NCI-H2029 treated with DMSO at 0.1 percent for 48 hours (cell line): Measurements from ENCODE around the gene APIP.
A peak's percentile ranks its signal among the peaks of the same experiment; 100 is the strongest.

Experiments used
- DNase-seq: peaks from one replicate; lab custom pipeline; 2025; lab: John Stamatoyannopoulos, UW

The APIP gene, protein sequence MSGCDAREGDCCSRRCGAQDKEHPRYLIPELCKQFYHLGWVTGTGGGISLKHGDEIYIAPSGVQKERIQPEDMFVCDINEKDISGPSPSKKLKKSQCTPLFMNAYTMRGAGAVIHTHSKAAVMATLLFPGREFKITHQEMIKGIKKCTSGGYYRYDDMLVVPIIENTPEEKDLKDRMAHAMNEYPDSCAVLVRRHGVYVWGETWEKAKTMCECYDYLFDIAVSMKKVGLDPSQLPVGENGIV

DNA sequence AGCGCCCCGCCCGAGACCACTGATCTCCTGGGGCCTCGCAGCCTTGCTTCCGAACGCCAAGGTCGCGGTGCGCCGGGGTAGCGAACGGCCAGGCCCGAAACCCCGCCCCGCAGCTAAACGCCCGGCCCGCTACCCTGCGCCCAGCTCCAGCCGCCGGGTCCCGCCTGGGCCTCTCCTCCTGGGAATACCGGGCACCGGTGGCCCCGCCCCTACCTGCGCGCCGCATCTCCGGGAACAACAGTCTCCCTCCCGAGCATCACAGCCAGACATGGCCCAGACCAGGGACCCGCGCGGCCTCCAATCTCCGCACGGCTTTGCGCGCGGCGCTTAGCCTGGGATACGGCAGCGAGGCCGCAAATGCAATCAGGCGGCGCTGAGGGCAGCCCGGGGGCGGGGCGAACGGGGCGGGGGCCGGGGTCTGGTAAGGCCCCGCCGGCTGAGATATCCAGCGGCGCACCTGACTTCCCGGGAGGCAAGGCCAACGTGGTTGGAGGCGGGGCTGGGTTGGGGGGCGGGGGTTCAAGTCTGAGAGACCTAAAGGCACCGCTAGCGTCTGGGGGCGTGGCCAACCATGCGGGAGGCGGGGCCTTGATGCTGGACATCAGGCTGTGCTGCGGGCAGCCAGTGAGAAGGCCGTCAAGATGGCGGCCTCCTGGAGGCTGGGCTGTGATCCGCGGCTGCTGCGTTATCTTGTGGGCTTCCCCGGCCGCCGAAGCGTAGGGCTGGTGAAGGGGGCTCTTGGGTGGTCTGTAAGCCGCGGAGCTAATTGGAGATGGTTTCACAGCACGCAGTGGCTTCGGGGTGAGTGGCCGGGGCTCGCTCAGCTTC lies at the start of gene APIP, which contains the start of gene PDHX:
TSS of gene APIP (minus strand) at position 365 of the 828 bp plus-strand sequence. CDS start at position 270, 95 bp downstream.
TSS of gene PDHX (plus strand) at position 604 of the 828 bp plus-strand sequence. CDS start at position 642, 38 bp downstream.
- DNase-seq, result peak; percentile 71

GRCh38 chr11:34964610-34965331 lies 48.6 kb upstream of the APIP start:
- DNase-seq, result no peak

DNA sequence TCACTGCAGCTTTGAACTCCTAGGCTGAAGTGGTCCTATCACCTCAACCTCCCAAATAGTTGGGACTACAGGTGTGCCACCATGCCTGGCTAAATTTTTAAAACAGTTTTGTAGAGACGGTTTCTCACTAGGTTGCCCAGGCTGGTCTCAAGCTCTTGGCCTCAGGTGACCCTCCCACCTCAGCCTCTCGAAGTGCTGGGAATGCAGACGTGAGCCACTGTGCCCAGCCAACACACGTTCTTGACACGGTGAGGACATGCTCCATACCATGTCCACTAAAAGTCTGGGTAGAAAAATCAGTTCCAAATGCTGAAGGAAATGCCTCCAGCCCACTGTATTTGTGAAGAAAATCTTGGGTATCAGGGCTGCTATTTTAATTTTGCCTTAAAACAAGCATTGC lies 47.2 kb upstream of the APIP start:
- no peak for DNase-seq

GRCh38 chr11:34962034-34962433 lies 45.9 kb upstream of the APIP start:
- no peak for DNase-seq

DNA sequence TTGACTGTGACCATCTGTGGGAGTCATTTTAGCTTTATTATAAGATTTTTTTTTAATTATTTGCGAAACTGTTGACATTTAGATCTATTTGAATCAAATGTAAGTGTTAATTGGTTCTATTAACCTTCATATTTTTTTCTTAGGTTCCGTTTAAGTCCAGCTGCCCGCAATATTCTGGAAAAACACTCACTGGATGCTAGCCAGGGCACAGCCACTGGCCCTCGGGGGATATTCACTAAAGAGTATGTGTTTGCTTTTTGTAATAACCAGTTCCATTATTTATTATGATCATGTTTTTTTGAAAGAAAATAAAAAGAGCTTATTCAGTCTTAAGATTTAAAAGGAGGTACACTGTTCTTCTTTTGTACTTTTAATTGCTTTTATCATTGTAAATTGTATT lies 44.1 kb upstream of the APIP start:
- no peak for DNase-seq

DNA sequence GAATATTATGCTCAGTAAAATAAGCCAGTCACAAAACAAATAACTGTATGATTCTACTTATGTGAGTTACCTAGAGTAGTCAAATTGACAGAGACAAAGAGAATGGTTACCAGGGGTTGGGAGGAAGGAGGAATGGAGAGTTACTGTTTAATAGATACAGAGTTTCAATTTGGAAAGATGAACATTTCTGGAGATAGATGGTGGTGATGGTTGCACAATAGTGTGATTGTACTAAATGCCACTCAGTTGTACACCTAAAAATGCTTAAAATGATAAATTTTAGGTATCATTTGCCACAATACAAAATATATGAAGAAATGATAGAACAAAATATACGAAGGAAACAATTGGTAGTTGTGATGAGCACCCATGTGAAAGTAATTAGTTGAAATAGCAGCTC lies 43.6 kb upstream of the APIP start:
- no peak for DNase-seq

DNA sequence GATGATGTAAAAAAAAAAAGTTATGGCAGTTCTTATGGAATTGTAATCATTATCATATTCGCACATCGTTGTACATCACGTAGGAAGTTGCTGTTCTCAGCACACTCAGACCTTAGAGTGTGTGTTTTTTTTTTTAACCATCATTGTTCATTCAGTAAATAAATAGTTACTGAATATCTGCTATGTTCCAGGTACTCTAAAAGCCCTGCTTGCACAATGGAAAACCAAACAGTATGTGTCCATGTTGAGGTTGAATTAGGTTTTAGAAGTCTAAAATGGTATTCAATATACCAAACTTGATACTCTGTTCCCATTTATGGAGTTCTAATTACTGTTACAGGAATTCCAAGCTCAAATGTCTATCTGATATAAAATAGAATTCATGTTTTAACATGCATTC lies 41.4 kb upstream of the APIP start:
- no peak for DNase-seq

DNA sequence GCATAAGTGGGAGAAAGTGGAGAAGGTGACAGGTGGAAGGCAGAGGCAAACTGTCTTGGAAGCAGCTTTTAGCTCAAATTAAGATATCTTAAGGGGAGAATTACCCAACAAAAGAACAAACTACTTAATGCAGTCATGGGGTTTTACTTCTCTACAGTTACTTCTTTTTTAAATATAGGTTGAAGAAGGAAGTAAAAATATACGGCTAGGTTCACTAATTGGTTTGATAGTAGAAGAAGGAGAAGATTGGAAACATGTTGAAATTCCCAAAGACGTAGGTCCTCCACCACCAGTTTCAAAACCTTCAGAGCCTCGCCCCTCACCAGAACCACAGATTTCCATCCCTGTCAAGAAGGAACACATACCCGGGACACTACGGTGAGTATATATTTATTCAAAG lies 41.0 kb upstream of the APIP start:
- DNase-seq, result no peak

- no peak for DNase-seq
These were observed 37.8 kb upstream of the APIP start for GRCh38 chr11:34953955-34954354.

DNA sequence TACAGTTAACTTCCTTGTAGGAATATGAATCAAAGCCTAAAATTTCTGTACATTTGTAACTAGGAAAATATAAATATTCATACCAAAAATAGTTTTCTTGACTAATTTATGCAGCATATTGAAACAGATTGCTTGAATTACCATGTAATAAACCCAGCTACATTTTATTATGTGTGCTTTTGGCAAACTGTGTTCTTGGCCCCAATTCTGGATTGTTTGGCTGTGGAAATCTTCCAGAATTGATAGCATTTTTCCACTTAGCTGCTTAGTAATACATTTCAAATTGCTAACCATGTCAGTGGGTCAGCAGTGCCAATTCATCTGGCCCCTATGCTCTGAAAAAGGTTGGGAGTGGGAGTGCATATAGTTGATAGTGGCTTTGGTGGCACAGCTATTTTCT lies 32.5 kb upstream of the APIP start:
- no peak for DNase-seq

DNA sequence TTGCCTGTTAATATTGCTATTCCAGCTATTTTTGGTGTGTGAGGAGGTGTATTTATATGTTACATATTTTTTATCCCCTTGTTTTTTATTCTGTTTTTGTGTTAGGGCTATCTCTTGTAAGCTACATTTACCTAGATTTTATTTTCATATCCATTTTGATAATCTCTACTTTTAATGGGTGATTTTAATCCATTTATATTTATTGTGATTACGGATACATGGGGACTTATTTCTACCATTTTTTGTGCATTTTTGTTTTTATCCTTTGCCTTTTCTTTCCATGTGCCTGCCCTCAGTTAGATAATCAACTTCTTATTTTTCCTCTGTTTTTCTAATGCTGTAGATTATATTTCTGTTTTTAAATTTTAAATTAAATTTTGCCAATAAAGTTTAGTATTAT lies 28.5 kb upstream of the APIP start:
- no peak for DNase-seq

- no peak for DNase-seq
These were observed 25.5 kb upstream of the APIP start for GRCh38 chr11:34941688-34942087.

- no peak for DNase-seq
These were observed 24.0 kb upstream of the APIP start for GRCh38 chr11:34940026-34940677.

GRCh38 chr11:34938611-34939010 lies 22.4 kb upstream of the APIP start:
- DNase-seq, result no peak

DNA sequence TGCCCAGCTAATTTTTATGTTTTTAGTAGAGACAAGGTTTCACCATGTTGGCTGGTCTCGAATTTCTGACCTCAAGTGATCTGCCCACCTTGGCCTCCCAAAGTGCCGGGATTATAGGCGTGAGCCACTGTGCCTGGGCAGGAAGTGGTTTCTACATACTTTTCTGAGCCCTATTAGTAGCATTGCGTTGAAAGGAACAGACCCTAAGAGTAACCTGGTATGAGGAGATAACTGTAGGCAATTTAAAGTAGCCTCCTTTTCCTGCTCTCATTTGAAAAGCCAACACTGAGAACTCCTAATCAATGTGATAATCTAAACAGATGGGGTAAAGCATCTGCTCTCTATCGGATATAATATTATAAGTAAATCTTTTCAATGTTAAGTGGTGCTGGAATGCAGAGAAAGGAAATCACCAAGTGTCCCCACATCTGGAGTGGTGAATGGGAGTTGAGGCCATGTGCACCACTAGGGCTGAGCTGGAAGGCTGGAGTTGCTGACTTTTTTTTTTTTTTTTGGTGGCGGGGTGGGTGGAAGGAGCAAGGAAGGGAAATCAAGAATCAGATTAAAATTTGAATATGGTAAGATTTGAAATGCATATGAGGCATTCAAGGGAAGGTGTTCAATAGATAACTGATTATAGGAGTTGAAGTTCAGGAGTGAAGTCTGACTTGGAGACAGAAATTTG lies 20.9 kb upstream of the APIP start:
- DNase-seq, result no peak

DNA sequence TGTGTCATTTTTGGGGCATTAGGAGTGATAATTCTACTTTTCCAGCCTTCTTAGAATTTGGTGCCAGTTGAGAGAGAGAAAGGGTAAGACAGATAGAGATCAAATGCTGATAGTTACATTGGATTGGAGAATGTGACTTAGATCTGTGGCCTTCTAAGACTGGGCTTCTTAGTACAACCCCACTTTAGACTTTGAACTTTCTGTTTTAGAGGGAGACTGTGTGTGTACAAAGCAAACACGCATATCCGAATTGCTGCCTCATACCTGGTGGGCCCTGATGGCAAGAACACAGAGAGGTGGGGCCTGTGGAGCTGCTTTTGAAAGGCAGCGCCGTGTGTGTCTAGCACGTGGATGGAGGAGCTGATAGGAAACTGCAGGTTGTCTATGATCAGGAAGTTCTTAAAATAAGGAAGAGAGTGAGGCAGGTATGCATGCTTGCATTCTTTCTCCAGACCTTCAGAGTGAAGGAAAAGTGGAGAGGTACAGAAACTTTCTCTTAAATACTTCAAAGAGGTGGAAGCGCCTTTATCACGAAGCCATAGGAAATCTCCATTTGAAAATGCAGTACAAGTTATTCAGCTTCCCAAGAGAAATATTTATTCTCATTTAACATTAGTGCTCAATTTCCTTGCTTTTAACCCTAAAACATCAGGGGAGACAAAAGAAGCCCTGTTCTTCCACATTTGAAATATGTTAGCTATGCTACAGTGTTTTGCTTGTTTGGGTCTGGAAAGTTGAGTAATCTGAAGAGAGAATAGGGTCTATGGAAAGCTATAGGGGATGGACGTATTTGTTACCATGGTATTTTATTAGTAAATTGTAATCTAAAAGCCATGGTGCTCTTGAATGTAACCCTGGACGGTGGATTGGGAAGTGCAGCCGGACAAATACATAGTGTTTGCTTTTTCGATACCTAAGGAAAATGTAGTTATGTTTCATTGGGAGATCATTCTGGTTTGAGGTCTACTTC lies 13.9 kb upstream of the APIP start:
- no peak for DNase-seq

GRCh38 chr11:34928960-34929680 lies 12.9 kb upstream of the APIP start:
- DNase-seq, result no peak

DNA sequence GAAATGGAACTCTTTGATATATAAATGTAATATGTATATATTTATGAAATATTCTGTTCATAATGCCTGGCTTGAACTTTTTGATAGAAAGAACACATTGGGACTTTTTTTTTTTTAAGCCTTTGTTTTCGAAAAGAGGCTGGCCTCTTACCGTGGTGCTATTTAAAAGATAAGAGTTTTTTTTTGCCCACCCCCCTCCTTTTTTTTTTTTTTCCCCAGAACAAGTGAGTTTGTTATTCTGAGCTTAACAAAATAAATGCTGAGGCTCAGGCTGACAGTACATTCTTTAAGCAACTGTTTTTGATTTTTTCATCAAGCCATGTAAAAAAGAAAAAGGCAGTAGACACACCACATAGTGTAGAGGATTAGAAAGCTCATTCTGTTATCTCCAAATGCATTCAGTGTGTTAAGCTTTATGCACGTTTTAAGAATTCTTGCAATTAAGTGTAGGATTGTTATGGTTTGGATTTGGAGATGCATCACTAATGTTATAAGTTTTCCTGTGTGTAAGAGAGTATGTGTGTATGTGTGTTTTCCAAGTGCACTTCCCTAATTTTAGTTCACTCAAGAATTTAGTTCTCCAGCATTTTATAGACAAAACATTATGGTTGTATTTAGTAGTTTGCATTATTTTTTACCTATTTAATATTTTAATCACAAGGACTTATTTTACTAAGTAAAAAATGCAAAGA lies 12.2 kb upstream of the APIP start:
- no peak for DNase-seq

DNA sequence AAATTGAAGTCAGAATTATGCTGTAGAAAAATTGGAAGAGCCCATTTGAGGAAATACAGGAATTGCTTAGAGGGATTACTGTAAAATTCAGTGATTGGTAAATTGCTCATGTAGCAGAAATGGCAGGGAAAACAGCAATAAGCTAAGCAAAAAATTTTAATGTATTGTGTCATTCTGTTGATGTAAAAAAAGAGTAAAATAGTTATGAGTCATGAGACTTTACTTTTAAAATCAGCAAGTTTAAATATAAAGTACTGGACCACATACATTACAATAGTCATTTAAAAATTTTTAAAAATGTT lies 10.6 kb upstream of the APIP start:
- no peak for DNase-seq
